Bronchial epithelial cell (primary cell): ENCODE data around the gene BMPR1B. TPM values are rescaled to one million over a fixed set of nuclear protein-coding genes. Genes with fewer than 3 reads are reported as not detected.

Experiments used
- DNase-seq: peaks from one replicate; pipeline ENCODE4 v3.0.0-alpha.2; 2010; ENCODE audit warnings: low read depth
- FAIRE-seq: peaks from 2 replicates; lab custom pipeline; 2011; peaks lifted over from hg19 to GRCh38; lab: Jason Lieb, UNC
- H3K27me3 ChIP-seq: 2 replicates; pipeline ENCODE4 v1.5.1; 2011; ENCODE audit warnings: low read length; ENCODE audit not compliant: control insufficient read depth, insufficient read depth
- H3K36me3 ChIP-seq: 2 replicates; pipeline ENCODE4 v1.5.1; 2011; ENCODE audit warnings: low read length; ENCODE audit not compliant: control insufficient read depth, insufficient read depth
- H3K4me3 ChIP-seq: 2 replicates; pipeline ENCODE4 v1.5.1; 2011; ENCODE audit warnings: mild to moderate bottlenecking, low read depth, low read length, control low read depth
- total RNA-seq: library from RNA; depleted of rRNA; stranded (reverse); fragments of >200 nt; gene quantifications from 2 replicates; pipeline ENCODE4 v1.2.1, GENCODE V29; 2014
- TF ChIP-seq, protein P1 (sequence below): IDR thresholded peaks from 2 replicates; pipeline ENCODE4 v1.5.1; 2011; ENCODE audit warnings: mild to moderate bottlenecking, moderate library complexity, low read length, control low read depth, inconsistent platforms; ENCODE audit not compliant: insufficient read depth, severe bottlenecking

The BMPR1B gene
- total RNA-seq, 1 donor from 2014 or later, result 15.3 TPM

DNA sequence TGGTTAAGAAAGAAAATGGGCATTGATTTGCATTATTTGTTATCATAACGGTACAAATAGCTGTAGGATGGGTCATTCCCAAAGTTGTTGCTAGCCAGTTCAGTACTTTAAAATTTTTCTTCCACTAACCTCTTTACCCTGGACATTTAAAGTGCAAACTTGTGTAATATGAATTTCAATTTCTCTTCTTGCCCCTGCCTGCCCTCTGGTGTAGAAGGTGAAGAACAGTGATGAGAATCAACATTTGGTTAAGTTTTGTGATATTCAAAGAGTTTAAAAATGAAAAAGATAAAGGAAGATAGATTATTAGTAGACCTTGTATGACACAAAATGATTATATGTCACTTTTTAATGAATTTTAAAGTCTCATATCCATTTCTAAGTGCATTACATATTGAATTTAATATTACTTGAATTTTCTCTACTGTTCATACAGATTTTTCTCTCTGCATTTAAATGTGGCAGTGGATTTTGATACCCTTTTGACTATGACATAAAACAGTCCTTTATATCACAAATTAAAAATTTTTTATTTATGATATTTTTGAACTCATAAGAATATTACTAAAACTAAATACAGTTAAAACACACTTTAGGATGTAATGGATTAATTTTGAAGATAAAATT lies 337.7 kb downstream of the BMPR1B start:
- DNase-seq, result peak; percentile 51

GRCh38 chr4:95102162-95102790 lies 344.5 kb downstream of the BMPR1B start:
- H3K36me3 ChIP-seq, result no peaks in the 10 kb centered on the region
- no peak for DNase-seq
- no peak for FAIRE-seq
- no peak overlapping the region for H3K4me3 ChIP-seq
- no peaks in the 10 kb centered on the region for H3K27me3 ChIP-seq
- TF ChIP-seq, protein P1, sequence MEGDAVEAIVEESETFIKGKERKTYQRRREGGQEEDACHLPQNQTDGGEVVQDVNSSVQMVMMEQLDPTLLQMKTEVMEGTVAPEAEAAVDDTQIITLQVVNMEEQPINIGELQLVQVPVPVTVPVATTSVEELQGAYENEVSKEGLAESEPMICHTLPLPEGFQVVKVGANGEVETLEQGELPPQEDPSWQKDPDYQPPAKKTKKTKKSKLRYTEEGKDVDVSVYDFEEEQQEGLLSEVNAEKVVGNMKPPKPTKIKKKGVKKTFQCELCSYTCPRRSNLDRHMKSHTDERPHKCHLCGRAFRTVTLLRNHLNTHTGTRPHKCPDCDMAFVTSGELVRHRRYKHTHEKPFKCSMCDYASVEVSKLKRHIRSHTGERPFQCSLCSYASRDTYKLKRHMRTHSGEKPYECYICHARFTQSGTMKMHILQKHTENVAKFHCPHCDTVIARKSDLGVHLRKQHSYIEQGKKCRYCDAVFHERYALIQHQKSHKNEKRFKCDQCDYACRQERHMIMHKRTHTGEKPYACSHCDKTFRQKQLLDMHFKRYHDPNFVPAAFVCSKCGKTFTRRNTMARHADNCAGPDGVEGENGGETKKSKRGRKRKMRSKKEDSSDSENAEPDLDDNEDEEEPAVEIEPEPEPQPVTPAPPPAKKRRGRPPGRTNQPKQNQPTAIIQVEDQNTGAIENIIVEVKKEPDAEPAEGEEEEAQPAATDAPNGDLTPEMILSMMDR, result no peak

More for the DNA sequence above, 337.7 kb downstream of the BMPR1B start:
- Histone ChIP-seq H3K36me3 (no peaks in the 10 kb centered on the region), H3K4me3 (no peak overlapping the region), H3K27me3 (no peaks in the 10 kb centered on the region)
- TF ChIP-seq, protein P1, result peak; percentile 27
- FAIRE-seq, result no peak

- no peaks in the 10 kb centered on the region for H3K27me3 ChIP-seq
- no peak for FAIRE-seq
- TF ChIP-seq, protein P1, result no peak
Measured at GRCh38 chr4:95105112-95105511, 347.4 kb downstream of the BMPR1B start.

GRCh38 chr4:95105983-95106382 lies 348.2 kb downstream of the BMPR1B start:
- FAIRE-seq (no peak), DNase-seq (no peak)
- H3K36me3 ChIP-seq, result no peaks in the 10 kb centered on the region
- no peak overlapping the region for H3K4me3 ChIP-seq
- TF ChIP-seq, protein P1, result no peak
- no peaks in the 10 kb centered on the region for H3K27me3 ChIP-seq

More at GRCh38 chr4:95105112-95105511, 347.4 kb downstream of the BMPR1B start:
- no peaks in the 10 kb centered on the region for H3K36me3 ChIP-seq
- H3K4me3 ChIP-seq, result no peak overlapping the region
- DNase-seq, result no peak

- TF ChIP-seq, protein P1, result no peak
- H3K4me3 ChIP-seq, result no peak overlapping the region
- no peaks in the 10 kb centered on the region for H3K36me3 ChIP-seq
- H3K27me3 ChIP-seq, result no peaks in the 10 kb centered on the region
- FAIRE-seq, result no peak
- peak; percentile 49 for DNase-seq
Measured at GRCh38 chr4:95106408-95106928, 348.7 kb downstream of the BMPR1B start.
